ENCODE measurements around the gene CASD1. TPM values are rescaled to one million over a fixed set of nuclear protein-coding genes. Genes with fewer than 3 reads are reported as not detected.

The CASD1 gene
- total RNA-seq, 1 donor from 2014 or later: 25.7 TPM

DNA sequence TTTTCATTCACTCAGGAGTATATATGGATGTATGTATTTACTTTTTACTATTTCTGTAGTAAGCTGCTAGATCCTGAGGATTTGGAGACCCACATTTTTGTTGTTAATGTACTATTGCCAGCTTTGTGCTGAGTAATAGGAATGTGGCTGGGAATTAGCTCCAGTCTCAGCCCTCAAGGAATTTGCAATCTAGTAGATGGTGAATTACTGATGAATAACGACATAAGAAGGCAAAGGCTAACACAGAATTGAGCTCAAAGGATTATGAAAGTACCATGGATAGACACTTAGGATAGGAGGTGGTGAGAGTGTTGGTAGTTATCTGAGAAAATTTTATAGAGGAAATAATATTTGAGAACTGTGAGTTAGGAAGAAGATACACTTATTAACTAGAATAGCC, 19.9 kb downstream of the CASD1 start:
- no peaks in the 10 kb centered on the region for H3K9me3 Mint-ChIP-seq
- TF ChIP-seq CTCF (IDR thresholded peaks at IDR 0.05): no peak
- no peaks in the 10 kb centered on the region for H3K27me3 Mint-ChIP-seq
- intact Hi-C loops (cut with micrococcal nuclease): no loop called here
- ChIA-PET POLR2A (no interaction called here), CTCF (no interaction called here)
- DNase-seq: no peak
- no peak for ATAC-seq (ENCODE audit: low read depth)
- H3K4me3 Mint-ChIP-seq: no peak overlapping the region
- no peak overlapping the region for H3K27ac Mint-ChIP-seq
- H3K36me3 Mint-ChIP-seq (ENCODE audit: low read depth): peaks cover 40% of the 10 kb centered on the region
- H3K4me1 Mint-ChIP-seq: no peaks in the 10 kb centered on the region

DNA sequence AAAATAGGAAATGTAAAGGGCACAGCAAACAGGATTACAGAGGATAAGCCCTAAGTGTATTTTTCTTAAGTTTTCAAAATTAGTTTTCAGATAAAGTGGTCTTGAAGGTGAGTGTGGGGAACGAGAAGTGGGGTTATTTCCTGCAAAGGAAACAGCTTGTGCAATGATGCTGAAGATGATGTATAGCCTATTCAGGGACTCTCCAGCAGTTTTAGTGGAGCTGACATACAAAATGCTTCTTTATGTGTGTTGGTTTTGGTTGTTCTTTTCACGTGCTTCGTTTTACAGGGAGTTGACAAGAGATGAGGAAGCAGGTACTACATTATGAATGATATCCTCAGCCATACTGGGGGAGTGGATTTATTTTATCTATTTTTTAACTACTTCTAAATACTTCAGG, 20.5 kb downstream of the CASD1 start:
- CTCF ChIA-PET: no interaction called here
- POLR2A ChIA-PET: no interaction called here
- Mint-ChIP-seq H3K9me3 (no peaks in the 10 kb centered on the region), H3K4me1 (no peaks in the 10 kb centered on the region), H3K36me3 (ENCODE audit: low read depth) (peaks cover 43% of the 10 kb centered on the region), H3K4me3 (no peak overlapping the region), H3K27ac (no peak overlapping the region), H3K27me3 (no peaks in the 10 kb centered on the region)
- TF ChIP-seq CTCF (IDR thresholded peaks at IDR 0.05): no peak
- ATAC-seq (ENCODE audit: low read depth) (no peak), DNase-seq (no peak)
- intact Hi-C loops (cut with micrococcal nuclease): no loop called here

DNA sequence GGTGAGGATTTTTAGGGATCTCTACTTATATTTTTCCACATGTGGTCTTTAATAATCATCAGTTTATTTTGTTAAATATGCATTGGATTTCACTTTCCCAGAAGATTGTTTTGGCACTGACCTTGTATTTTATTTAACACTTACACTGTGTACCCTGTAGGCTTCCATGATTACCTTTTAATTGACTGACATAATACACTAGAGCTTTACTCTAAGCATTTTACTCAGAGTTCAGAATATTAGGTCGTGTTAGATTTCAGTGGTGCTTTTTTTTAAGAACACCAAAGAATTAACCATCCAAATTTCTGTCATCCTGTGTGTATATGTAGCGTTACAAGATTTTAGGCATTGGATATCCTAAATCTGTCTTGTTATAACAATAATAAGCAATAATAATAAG, 23.1 kb downstream of the CASD1 start:
- H3K4me3 Mint-ChIP-seq: no peak overlapping the region
- intact Hi-C loops (cut with micrococcal nuclease): loop anchor here (2.0 kb wide), 1 partner anchor 18 kb away; no protein-coding TSS in a partner anchor
- H3K9me3 Mint-ChIP-seq: no peaks in the 10 kb centered on the region
- ChIA-PET CTCF (no interaction called here), POLR2A (no interaction called here)
- no peaks in the 10 kb centered on the region for H3K27me3 Mint-ChIP-seq
- DNase-seq (no peak), ATAC-seq (ENCODE audit: low read depth) (no peak)
- H3K36me3 Mint-ChIP-seq (ENCODE audit: low read depth): peaks cover 48% of the 10 kb centered on the region
- no peak for TF ChIP-seq CTCF (IDR thresholded peaks at IDR 0.05)
- H3K4me1 Mint-ChIP-seq: no peaks in the 10 kb centered on the region
- H3K27ac Mint-ChIP-seq: no peak overlapping the region

DNA sequence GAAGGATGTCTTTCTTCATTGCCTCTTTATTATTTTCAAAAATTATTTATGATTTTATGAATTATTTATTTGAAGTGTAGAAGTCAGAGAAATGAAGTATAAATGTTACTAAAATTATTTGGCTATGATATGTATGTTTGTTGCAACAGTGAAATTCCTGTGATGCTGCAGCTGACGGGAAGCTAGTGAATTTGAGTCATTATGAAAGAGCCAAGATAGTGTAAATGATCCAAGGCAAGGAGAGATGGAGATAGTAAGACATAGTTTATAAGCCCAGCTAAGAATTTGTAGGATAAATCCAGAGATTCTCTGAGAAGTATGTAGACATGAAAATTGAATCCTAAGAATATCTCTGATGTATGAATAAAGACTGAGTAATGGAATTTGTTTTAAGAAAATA, 30.8 kb downstream of the CASD1 start:
- TF ChIP-seq CTCF (IDR thresholded peaks at IDR 0.05): no peak
- CTCF ChIA-PET: no interaction called here
- no peak overlapping the region for H3K27ac Mint-ChIP-seq

DNA sequence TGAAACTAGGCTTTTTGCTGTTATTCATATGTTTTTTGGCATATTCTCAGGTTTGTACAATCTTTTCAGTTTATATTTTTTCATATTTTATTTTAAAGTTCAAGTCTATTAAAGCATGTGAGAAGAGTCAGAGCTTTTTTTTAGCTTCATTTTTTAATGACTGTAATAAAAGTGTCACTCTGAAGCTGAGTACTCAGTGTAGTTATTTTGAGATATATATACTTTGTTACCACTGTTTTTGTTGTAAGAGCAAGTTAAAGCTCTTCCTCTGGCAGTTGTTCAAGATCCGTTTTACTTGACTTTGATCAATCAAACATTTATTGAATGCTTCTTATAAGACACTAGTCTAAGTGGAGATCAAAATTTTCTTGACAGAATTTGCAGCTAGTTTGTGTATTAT, 37.5 kb downstream of the CASD1 start:
- ATAC-seq (ENCODE audit: low read depth) (no peak), DNase-seq (no peak)
- Mint-ChIP-seq H3K27me3 (no peaks in the 10 kb centered on the region), H3K4me1 (no peaks in the 10 kb centered on the region), H3K9me3 (no peaks in the 10 kb centered on the region), H3K4me3 (no peak overlapping the region), H3K27ac (no peak overlapping the region), H3K36me3 (ENCODE audit: low read depth) (peaks cover 46% of the 10 kb centered on the region)
- POLR2A ChIA-PET: no interaction called here
- no peak for TF ChIP-seq CTCF (IDR thresholded peaks at IDR 0.05)
- CTCF ChIA-PET: no interaction called here
- intact Hi-C loops (cut with micrococcal nuclease): no loop called here

More for the DNA sequence above, 30.8 kb downstream of the CASD1 start:
- peaks cover 59% of the 10 kb centered on the region for H3K36me3 Mint-ChIP-seq (ENCODE audit: low read depth)
- ATAC-seq (ENCODE audit: low read depth) (no peak), DNase-seq (no peak)
- no peaks in the 10 kb centered on the region for H3K27me3 Mint-ChIP-seq
- no peaks in the 10 kb centered on the region for H3K9me3 Mint-ChIP-seq
- intact Hi-C loops (cut with micrococcal nuclease): no loop called here
- H3K4me3 Mint-ChIP-seq: no peak overlapping the region
- H3K4me1 Mint-ChIP-seq: no peaks in the 10 kb centered on the region
- POLR2A ChIA-PET: no interaction called here
